HG03432 (cell line): Measurements from ENCODE around the gene ZNF410.
A peak's percentile ranks its signal among the peaks of the same experiment; 100 is the strongest.

Experiments
- ATAC-seq: cut with Tn5 transposase; IDR thresholded peaks from one replicate; pipeline ENCODE4 v1.9.1; 2021; ENCODE audit warnings: mild to moderate bottlenecking, moderate library complexity; ENCODE audit not compliant: unreplicated experiment

The ZNF410 gene

GRCh38 chr14:73949752-73950734, 63.4 kb downstream of the ZNF410 start, which contains the start of the genes COQ6 and FAM161B:
COQ6 (plus strand) TSS chr14:73950302; CDS start chr14:73950333, 31 bp downstream.
FAM161B (minus strand) TSS chr14:73950094; CDS start chr14:73950026, 68 bp downstream.
- ATAC-seq = peak; percentile 91

GRCh38 chr14:73953731-73954130, 67.1 kb downstream of the ZNF410 start:
- no peak for ATAC-seq

- no peak for ATAC-seq
Measured at GRCh38 chr14:73955674-73956073, 69.0 kb downstream of the ZNF410 start.

GRCh38 chr14:73958591-73958990, 71.9 kb downstream of the ZNF410 start:
- no peak for ATAC-seq

GRCh38 chr14:73961192-73961591, 74.5 kb downstream of the ZNF410 start:
- ATAC-seq = no peak

GRCh38 chr14:73965216-73965615, 78.6 kb downstream of the ZNF410 start:
- ATAC-seq = no peak

GRCh38 chr14:73968885-73969284, 82.2 kb downstream of the ZNF410 start:
- ATAC-seq = no peak

- ATAC-seq = no peak
Measured at GRCh38 chr14:73973497-73973896, 86.8 kb downstream of the ZNF410 start.

- ATAC-seq = no peak
Measured at GRCh38 chr14:73976125-73976524, 89.5 kb downstream of the ZNF410 start.

- no peak for ATAC-seq
Measured at GRCh38 chr14:73977896-73978295, 91.2 kb downstream of the ZNF410 start.
